ENCODE results near the gene CAB39.

The CAB39 gene

GRCh38 chr2:230748087-230748486, 35.4 kb downstream of the CAB39 start:
- Histone ChIP-seq H3K9me3 (ENCODE audit: severe bottlenecking) (no peaks in the 10 kb centered on the region), H3K4me3 (ENCODE audit: low read depth, low read length) (no peak overlapping the region), H3K27ac (no peak overlapping the region), H3K36me3 (0 out of 2 replicates have a peak, but pooled peaks cover 3% of the 10 kb centered on the region), H3K27me3 (ENCODE audit: insufficient read depth, low read depth, severe bottlenecking) (no peaks in the 10 kb centered on the region)
- no peak for TF ChIP-seq CTCF (IDR thresholded peaks at IDR 0.05; ENCODE audit: low read depth, low read length)
- DNase-seq = no peak

GRCh38 chr2:230749111-230749510, 36.5 kb downstream of the CAB39 start:
- H3K27me3 ChIP-seq (ENCODE audit: insufficient read depth, low read depth, severe bottlenecking) = no peaks in the 10 kb centered on the region
- no peaks in the 10 kb centered on the region for H3K9me3 ChIP-seq (ENCODE audit: severe bottlenecking)
- TF ChIP-seq CTCF (IDR thresholded peaks at IDR 0.05; ENCODE audit: low read depth, low read length) = no peak
- H3K36me3 ChIP-seq = 0 out of 2 replicates have a peak, but pooled peaks cover under 1% of the 10 kb centered on the region
- no peak overlapping the region for H3K27ac ChIP-seq
- H3K4me3 ChIP-seq (ENCODE audit: low read depth, low read length) = no peak overlapping the region
- DNase-seq = no peak

DNA sequence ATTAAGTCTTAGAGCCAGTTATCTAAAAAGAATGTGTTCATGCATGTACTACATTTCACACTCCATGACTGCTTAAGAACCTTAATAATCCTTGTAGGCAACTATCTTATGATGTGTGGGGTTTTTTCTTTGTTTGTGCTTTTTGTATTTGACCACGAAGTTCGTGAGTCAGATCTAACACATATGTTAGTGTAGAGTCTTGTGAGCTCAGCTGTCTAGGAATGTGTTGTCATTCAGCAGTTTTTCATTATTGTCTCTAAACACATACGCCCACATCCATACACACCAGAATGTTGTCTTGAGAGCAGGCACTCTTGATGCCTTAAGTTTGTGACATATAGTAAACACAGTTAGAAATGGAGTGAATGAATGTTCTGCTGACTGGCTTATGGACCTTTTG, 38.4 kb downstream of the CAB39 start:
- no peak overlapping the region for H3K4me3 ChIP-seq (ENCODE audit: low read depth, low read length)

DNA sequence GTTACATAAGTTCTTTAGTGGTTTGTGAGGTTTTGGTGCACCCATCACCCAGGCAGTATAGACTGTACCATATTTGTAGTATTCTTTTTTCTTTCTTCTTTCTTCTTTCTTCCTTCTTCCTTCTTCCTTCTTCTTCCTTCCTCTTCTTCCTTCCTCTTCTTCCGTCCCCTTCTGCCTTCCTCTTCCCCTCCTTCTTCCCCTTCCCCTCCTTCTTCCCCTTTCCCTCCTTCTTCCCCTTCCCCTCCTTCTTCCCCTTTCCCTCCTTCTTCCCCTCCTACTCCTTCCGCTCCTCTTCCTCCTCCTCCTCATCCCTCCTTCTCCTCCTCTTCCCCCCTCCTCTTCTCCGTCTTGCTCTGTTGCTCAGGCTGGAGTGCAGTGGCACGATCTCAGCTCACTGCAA, 41.6 kb downstream of the CAB39 start:
- no peak overlapping the region for H3K27ac ChIP-seq
- DNase-seq = no peak
- no peak for TF ChIP-seq CTCF (IDR thresholded peaks at IDR 0.05; ENCODE audit: low read depth, low read length)
- H3K27me3 ChIP-seq (ENCODE audit: insufficient read depth, low read depth, severe bottlenecking) = no peaks in the 10 kb centered on the region
- no peak overlapping the region for H3K4me3 ChIP-seq (ENCODE audit: low read depth, low read length)
- no peaks in the 10 kb centered on the region for H3K9me3 ChIP-seq (ENCODE audit: severe bottlenecking)
- no peaks in the 10 kb centered on the region for H3K36me3 ChIP-seq

More for the DNA sequence above, 38.4 kb downstream of the CAB39 start:
- Histone ChIP-seq H3K27ac (no peak overlapping the region), H3K27me3 (ENCODE audit: insufficient read depth, low read depth, severe bottlenecking) (no peaks in the 10 kb centered on the region), H3K36me3 (no peaks in the 10 kb centered on the region), H3K9me3 (ENCODE audit: severe bottlenecking) (no peaks in the 10 kb centered on the region)
- no peak for DNase-seq
- TF ChIP-seq CTCF (IDR thresholded peaks at IDR 0.05; ENCODE audit: low read depth, low read length) = no peak

GRCh38 chr2:230757476-230757875, 44.8 kb downstream of the CAB39 start:
- no peak overlapping the region for H3K27ac ChIP-seq

More at GRCh38 chr2:230757476-230757875, 44.8 kb downstream of the CAB39 start:
- no peaks in the 10 kb centered on the region for H3K27me3 ChIP-seq (ENCODE audit: insufficient read depth, low read depth, severe bottlenecking)
- TF ChIP-seq CTCF (IDR thresholded peaks at IDR 0.05; ENCODE audit: low read depth, low read length) = no peak
- peaks cover 11% of the 10 kb centered on the region for H3K36me3 ChIP-seq
- no peak for DNase-seq
- no peaks in the 10 kb centered on the region for H3K9me3 ChIP-seq (ENCODE audit: severe bottlenecking)
- no peak overlapping the region for H3K4me3 ChIP-seq (ENCODE audit: low read depth, low read length)

All from WERI-Rb-1 (cell line).